Ovary (tissue), 3 donors: ENCODE measurements around the gene ZNF311.

Experiments used
- CTCF ChIP-seq, 3 donors: fragments of 450-650 bp in 2 of 3; fragments of 200-600 bp in 1 of 3; IDR thresholded peaks; one replicate each; pipeline versions ENCODE4 v1.5.1 to v1.8.0; 2016 to 2022; ENCODE audit warnings: antibody characterized with exemption in 3 of 3, mild to moderate bottlenecking in 1 of 3
- EP300 ChIP-seq: sonication (generic); formaldehyde crosslinking; IDR thresholded peaks from one replicate; pipeline ENCODE4 v1.6.1; 2017; ENCODE audit warnings: antibody characterized with exemption
- donor health status: DM: no; HTN: no; CAD: no.

GRCh38 chr6:28976677-28977076, 28.4 kb downstream of the ZNF311 start:
- TF ChIP-seq EP300 (no peak), CTCF (IDR thresholded peaks at IDR 0.05) (no peak)
